ENCODE data around the gene ZDHHC8. TPM values are rescaled to one million over a fixed set of nuclear protein-coding genes. Genes with fewer than 3 reads are reported as not detected.

ZDHHC8 gene
- total RNA-seq, 1 experiment from 2014 or later = 51.7 TPM

DNA sequence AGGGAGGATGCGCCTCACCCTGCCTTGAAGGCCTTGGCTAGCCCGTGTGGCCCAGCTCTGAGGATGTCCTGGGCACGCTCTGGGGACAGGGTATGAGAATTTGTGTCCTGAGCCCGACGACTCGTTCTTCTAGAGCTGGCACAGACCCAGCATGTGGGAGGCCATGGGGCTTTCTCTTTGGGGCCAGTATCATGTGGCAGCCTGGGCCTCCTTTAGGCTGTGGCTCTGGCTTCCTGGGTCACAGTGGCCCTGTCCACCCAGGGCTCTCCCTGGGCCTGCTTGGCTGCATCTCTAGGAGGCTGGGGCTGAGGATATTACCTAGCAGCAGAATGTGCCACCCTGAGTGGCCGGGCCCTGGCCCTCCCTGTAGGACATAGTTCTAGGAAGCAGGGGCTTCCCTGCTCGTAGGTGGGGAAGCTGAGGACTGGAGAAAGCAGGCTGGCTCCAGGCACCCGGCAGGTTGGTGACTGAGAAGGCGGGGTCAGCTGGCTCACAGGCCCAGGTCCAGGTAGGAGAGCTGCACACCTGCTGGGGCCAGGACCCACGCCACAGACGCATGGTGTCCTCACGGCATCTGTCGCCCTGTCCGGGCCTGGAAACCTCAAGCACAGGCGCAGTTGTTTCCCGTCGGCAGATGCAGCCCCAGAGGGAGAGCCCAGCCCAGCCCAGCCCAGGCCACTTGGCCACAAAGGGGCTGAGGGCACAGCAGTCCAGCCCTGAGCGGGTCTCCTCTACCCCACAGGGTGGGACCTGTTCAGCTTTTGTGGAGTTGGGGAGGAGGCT is 12.5 kb downstream of the ZDHHC8 start:
- H3K27me3 Mint-ChIP-seq (ENCODE audit: low read depth) = no peaks in the 10 kb centered on the region
- H3K9ac ChIP-seq (ENCODE audit: extremely low read depth, insufficient read length, low read length) = no peak overlapping the region
- no peak overlapping the region; a peak in 1 of 7 replicates for H3K27ac Mint-ChIP-seq
- no peaks in the 10 kb centered on the region; a peak in 3 of 7 replicates for H3K36me3 Mint-ChIP-seq (ENCODE audit: insufficient read depth in 1 of 3, low read depth in 3 of 3)
- no peaks in the 10 kb centered on the region for H3K4me1 ChIP-seq (ENCODE audit: insufficient read depth, low read length)
- H2BK5ac ChIP-seq (ENCODE audit: insufficient read length, low read length) = no peak overlapping the region
- H3K23ac ChIP-seq (ENCODE audit: insufficient read length, low read depth, low read length) = no peak overlapping the region
- no peak overlapping the region for H2BK120ac ChIP-seq (ENCODE audit: low read depth, low read length, poor library complexity, severe bottlenecking)
- H3K9me3 ChIP-seq (ENCODE audit: control insufficient read depth, low read depth, low read length) = no peaks in the 10 kb centered on the region
- H3K27ac ChIP-seq (ENCODE audit: insufficient read length, low read depth, low read length) = no peak overlapping the region
- no peak overlapping the region for H3K14ac ChIP-seq (ENCODE audit: insufficient read depth, low read length)
- H4K91ac ChIP-seq (ENCODE audit: insufficient read length, low read depth, low read length) = no peak overlapping the region
- H3K79me1 ChIP-seq (ENCODE audit: insufficient read depth, low read depth, low read length, poor library complexity, severe bottlenecking) = no peaks in the 10 kb centered on the region
- no peak overlapping the region for H4K5ac ChIP-seq (ENCODE audit: insufficient read length, low read depth, low read length)
- no peak overlapping the region for H3K4ac ChIP-seq (ENCODE audit: low read depth, low read length)
- H3K23me2 ChIP-seq (ENCODE audit: insufficient read length, low read depth, low read length, poor library complexity, severe bottlenecking) = no peaks in the 10 kb centered on the region
- no peak overlapping the region for H2AFZ ChIP-seq (ENCODE audit: low read length)
- no peak overlapping the region for H3K4me2 ChIP-seq (ENCODE audit: insufficient read depth, insufficient read length, low read length)
- no peak overlapping the region for H4K8ac ChIP-seq (replicated peaks; ENCODE audit: insufficient read length, low read depth, low read length)
- H4K20me1 ChIP-seq (ENCODE audit: control insufficient read depth, insufficient read depth, insufficient read length) = no peaks in the 10 kb centered on the region
- DNase-seq = no peak
- TF ChIP-seq, protein P1, sequence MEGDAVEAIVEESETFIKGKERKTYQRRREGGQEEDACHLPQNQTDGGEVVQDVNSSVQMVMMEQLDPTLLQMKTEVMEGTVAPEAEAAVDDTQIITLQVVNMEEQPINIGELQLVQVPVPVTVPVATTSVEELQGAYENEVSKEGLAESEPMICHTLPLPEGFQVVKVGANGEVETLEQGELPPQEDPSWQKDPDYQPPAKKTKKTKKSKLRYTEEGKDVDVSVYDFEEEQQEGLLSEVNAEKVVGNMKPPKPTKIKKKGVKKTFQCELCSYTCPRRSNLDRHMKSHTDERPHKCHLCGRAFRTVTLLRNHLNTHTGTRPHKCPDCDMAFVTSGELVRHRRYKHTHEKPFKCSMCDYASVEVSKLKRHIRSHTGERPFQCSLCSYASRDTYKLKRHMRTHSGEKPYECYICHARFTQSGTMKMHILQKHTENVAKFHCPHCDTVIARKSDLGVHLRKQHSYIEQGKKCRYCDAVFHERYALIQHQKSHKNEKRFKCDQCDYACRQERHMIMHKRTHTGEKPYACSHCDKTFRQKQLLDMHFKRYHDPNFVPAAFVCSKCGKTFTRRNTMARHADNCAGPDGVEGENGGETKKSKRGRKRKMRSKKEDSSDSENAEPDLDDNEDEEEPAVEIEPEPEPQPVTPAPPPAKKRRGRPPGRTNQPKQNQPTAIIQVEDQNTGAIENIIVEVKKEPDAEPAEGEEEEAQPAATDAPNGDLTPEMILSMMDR (conservative IDR thresholded peaks at IDR 0.05) = no peak
- no peak overlapping the region for H2BK12ac ChIP-seq (ENCODE audit: insufficient read length, low read depth, low read length)
- H3K27me3 ChIP-seq (ENCODE audit: insufficient read depth, low read length) = no peaks in the 10 kb centered on the region
- H3K56ac ChIP-seq (ENCODE audit: insufficient read length, low read depth, low read length) = no peak overlapping the region
- no peaks in the 10 kb centered on the region for H3K9me3 Mint-ChIP-seq
- no peaks in the 10 kb centered on the region for H3K79me2 ChIP-seq (ENCODE audit: insufficient read depth, low read length)
- no peak overlapping the region for H2AK5ac ChIP-seq (ENCODE audit: insufficient read length, low read length)
- no peak overlapping the region for H3K4me3 Mint-ChIP-seq
- no peak overlapping the region for H2BK15ac ChIP-seq (ENCODE audit: low read depth, low read length)
- H3T11ph ChIP-seq (ENCODE audit: low read length) = no peak overlapping the region
- WGBS (ENCODE audit: extremely low coverage, insufficient read length, low lambda C conversion rate) = no CpG with 5 or more reads among the region's 19 CpGs
- no peak overlapping the region for H2BK20ac ChIP-seq (ENCODE audit: low read depth, low read length, poor library complexity, severe bottlenecking)
- no peaks in the 10 kb centered on the region for H3K4me1 Mint-ChIP-seq
- H3K18ac ChIP-seq (ENCODE audit: insufficient read length, low read depth, low read length) = no peak overlapping the region
